Glomerular endothelial cell (primary cell): Measurements from ENCODE around the gene CDK5. TPM values are rescaled to one million over a fixed set of nuclear protein-coding genes. Genes with fewer than 3 reads are reported as not detected.

ENCODE experiments used
- total RNA-seq: library from RNA; depleted of rRNA; stranded (reverse); fragments of >200 nt; gene quantifications from 2 replicates; pipeline ENCODE4 v1.2.3, GENCODE V29; 2015

CDK5 gene
- total RNA-seq, 1 donor from 2014 or later: 21.1 TPM

Other genes starting within 250 kb of the CDK5 start
- not detected in 2 replicates for gene AOC1, start 205.4 kb downstream of the CDK5 start, total RNA-seq
- gene KCNH2, start 79.6 kb downstream of the CDK5 start, total RNA-seq: 0.87 TPM in 1 of 2 replicates, not detected in the other
- 16.5 and 22.0 TPM in 2 replicates for gene NOS3, start 66.9 kb downstream of the CDK5 start, total RNA-seq
- 0.10 TPM in 1 of 2 replicates, not detected in the other for gene ATG9B, start 33.4 kb downstream of the CDK5 start, total RNA-seq
- gene ABCB8, start 29.4 kb downstream of the CDK5 start, total RNA-seq: 24.5 and 47.5 TPM in 2 replicates
- 0.15 and 1.6 TPM in 2 replicates for gene ASIC3, start 9.4 kb downstream of the CDK5 start, total RNA-seq
- 114 and 175 TPM in 2 replicates for gene SLC4A2, start 1.7 kb upstream of the CDK5 start, total RNA-seq
- gene FASTK, start 22.9 kb upstream of the CDK5 start, total RNA-seq: 67.0 and 81.7 TPM in 2 replicates
- gene TMUB1, start 25.6 kb upstream of the CDK5 start, total RNA-seq: 40.1 and 50.9 TPM in 2 replicates
- 70.7 and 99.7 TPM in 2 replicates for gene AGAP3, start 28.6 kb upstream of the CDK5 start, total RNA-seq
- gene GBX1, start 109.8 kb upstream of the CDK5 start, total RNA-seq: not detected in 2 replicates
- not detected in 2 replicates for gene ASB10, start 129.4 kb upstream of the CDK5 start, total RNA-seq
- gene H2BK1, start 152.6 kb upstream of the CDK5 start, total RNA-seq: not detected in 2 replicates
- gene ABCF2, start 169.3 kb upstream of the CDK5 start, total RNA-seq: 58.3 and 59.3 TPM in 2 replicates
- gene CHPF2, start 174.6 kb upstream of the CDK5 start, total RNA-seq: 116 and 140 TPM in 2 replicates
- gene SMARCD3, start 190.8 kb upstream of the CDK5 start, total RNA-seq: 5.5 and 5.6 TPM in 2 replicates